Activated CD4-positive, alpha-beta T cell treated with anti-CD3 and anti-CD28 coated beads for 48 hours (primary cell): Measurements from ENCODE around the gene CD48.
A peak's percentile ranks its signal among the peaks of the same experiment; 100 is the strongest.
"Not testable (repeated sequence)": the region's sequence is repeated elsewhere in the genome, so short reads cannot be mapped to it uniquely, and the experiment has no call there.

Experiments used
- DNase-seq: peaks from one replicate; pipeline ENCODE4 v3.0.0-alpha.2; 2020

Gene CD48

DNA sequence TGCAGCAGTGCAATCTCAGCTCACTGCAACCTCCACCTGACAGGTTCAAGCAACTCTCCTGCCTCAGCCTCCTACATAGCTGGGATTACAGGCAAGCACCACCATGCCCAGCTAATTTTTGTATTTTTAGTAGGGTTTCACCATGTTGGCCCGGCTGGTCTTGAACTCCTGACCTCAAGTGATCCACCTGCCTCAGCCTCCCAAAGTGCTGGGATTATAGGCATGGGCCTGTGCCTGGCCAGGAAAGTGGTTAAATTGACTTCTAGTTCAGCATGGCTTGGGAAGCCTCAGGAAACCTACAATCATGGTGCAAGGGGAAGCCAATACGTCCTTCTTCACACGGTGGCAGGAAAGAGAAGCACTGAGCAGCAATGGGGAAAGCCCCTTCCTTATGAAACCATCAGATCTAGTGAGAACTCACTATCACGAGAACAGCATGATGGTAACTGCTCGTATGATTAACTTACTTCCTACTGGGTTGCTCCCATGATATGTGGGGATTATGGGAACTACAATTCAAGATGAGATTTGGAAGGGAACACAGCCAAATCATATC, 981 bp upstream of the CD48 start:
- peak; percentile 52 for DNase-seq

DNA sequence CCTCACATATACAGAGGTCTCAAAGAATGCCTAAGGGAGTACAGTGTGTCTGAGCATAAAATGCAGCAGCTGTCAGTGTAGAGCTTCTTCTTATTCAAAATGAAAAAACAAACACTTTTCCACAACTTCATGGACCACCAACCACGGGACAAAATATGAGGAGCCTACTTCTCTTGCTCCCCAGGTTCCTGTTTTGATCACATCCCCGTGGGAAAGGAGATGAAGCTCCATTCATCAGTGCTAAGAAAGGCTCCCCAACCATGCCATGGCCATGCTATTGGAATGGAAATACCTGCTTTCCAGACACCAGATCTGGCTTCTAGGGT, 383 bp downstream of the CD48 start:
- DNase-seq = no peak

DNA sequence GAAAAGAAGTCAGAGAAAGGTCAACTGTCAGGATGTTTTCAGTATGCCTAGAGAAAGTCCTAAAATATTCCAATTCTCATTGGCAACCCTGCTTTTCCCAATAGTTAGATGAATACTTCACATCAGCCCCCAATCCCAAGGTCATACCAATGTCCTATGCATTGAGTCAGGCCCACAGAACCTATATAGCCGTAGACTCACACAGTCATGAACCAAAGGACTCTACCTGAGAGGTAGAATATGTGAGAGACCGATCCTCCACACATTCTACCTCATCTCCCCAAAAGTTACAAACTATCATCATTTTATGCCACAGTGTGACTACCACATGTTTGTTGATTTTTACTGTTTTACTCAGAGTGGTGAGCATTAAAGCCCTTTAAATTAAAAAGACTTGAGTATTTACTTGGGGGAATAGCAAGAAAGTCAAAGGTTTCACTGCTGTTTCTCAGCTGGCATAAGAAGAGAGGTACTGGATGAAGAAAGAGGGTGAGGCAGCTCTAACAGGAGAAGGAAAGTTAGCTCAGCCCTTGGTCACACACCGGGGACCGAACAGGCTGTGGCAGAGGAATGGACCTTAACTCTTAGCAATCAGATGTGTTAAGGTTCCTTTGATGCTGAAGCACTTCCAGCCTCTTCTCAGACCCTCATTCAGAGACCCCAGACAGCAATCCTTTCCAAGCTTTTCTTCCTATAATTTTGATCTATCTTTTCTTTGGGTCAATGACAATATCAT, 937 bp downstream of the CD48 start:
- DNase-seq = no peak

DNA sequence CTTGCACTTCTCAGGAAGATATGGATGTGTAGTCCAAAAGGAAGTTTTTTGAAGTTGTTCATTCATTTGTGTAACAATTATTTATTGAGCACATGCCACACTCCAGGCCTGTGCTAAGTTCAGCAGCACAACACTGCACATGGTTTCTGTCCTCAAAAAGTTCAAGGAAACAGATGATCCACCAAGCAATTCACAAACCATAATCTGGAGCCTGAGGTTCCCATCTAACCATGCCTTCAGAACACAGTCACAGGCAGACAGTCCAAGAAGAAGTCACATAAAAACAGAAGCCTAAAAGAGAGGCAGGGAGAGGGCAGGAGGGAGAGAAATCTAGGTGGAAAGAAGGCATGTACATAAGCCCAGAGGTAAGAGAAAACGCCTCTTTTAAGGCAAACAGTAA, 1.9 kb downstream of the CD48 start:
- no peak for DNase-seq

DNA sequence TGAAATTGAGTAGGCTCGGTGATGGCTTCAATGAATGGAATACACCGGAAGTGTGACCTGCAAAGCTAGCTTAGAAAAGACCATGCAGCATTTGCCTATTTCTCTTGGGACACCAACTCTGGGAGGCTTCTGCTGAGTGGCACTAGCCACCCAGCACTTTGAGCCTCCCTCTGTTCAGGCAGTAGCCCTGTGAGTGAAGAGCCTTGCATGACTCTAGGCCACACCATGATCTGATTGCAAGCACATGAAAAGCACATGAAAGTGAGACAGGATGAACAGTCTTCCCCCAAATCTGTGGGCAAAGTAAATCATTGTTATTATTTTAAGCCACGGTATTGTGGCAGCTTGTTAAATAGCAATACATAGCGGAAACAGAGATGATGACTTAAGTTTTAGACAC, 2.8 kb downstream of the CD48 start:
- peak; percentile 55 for DNase-seq

DNA sequence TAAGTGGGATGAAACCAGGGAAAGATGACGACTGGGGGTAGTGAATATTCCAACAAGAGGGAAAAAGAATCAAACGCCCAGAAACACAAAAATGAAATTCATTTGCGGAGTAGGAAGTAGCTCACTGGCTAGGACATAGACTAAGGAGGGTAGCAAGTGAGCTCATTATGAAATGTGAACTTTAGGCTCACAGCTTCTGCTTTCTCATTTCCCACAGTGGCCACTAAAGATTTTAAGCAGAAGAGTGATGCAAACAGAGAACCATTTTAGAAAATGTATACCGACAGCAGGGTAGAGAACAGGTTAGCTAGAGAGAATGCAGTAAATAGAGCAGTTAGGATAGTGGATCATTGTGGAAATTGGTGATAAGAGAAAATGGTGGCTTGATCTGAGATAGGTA, 3.5 kb downstream of the CD48 start:
- DNase-seq = no peak

DNA sequence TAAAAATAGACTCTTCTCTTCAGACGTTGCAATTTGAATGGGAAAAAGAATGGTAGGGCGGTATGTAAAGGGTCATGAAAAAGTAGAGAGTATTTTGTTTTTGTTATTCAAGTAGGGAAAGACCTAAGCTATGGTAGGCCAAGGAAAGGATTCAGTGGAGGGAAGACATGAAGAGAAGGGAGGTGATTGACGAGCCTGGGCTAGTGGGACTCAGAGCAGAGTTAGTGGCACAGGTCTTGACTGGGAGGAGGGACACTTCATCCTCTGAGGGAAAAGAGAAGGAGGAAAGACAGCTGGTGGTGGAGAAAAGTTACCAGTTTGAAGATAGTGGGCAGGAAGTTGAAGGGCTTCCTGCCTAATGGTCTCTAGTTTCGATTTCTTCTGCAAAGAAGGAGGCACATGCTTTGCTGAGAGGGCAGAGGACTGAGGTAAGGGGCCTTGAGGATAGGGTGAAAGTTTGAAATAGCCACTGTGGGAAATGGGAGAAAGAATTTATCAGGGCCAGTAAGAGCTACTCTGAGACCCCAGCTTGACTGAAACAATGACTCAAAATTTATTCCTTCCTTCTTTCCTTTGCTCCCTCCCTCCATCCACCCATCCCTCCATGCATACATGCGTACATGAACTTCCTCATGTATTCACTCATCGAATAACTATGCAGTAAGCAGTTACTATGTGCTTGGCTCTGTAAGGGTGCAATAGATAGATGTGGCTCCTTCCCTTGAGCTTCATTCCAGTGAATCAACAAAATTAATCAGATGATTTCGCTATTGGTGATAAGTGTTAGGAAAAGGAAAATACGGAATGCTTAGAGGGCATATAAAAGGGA, 4.2 kb downstream of the CD48 start:
- no peak for DNase-seq

DNA sequence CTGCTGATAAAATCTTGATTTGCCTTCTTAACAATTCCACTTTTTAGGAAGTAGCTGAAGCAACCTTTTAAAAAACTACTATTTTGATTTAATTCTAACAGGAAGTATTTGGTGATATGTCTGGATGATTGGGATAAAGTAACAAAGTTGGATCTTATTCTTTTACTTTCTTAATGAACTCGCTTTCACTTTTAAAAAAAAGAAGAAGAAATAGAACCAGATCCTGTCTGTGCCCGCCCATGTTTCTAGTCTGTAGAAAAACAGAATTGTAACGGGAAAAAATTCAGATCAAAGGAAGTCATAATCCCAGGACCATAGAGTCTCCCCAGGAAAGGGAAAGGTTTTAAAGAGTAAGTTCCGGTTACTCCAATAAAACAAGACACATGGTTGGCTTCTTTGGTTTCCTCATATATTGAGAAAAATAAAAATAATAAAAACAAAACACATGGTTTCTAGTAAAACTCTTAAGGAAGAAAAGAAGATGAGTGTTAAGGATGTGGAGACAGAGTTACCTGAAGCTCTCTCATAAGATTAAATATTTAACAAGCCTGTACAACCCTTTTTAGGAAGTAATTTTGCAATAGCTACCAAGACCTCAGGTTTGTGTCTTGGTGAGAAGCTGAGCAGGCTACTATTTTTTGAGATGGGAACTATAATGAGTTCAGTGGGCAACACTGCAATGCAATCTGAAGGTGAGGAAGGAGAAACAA, 4.9 kb downstream of the CD48 start:
- DNase-seq = no peak

DNA sequence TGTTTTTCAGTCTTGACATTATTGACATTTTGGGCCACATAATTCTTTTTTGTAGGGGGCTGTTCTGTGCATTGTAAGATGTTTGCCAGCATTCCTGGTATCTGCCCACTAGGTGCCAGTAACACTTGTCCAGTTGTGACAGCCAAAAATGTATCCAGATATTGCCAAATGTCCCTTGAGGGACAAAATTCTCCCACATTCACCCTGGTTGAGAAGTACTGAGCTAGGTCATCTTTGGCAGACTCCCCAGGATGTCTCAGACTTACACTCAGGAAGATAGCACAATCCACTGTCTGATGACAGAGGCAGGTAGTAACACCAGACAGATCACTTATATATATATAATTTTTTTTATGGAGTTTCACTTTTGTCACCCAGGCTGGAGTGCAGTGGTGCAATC, 5.9 kb downstream of the CD48 start:
- DNase-seq = no peak

DNA sequence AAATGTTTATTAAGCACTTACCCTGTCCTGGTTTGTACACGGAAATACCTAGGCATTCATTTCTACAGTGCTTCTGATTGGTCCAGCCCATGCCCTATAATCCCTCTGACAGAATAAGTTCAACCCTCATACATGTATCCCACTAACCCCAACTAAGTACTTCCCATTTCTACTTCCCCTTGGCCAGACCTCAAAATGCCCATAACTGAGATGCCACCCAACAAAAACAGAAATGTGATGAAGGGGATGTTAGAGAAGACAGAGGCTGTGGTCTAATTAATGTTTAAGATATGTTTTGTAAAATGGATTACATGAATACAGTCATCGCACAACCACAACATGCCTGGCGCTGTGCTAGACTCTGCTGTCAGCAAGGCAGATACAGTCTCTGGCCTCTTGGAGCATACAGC, 6.4 kb downstream of the CD48 start:
- DNase-seq = peak; percentile 46

DNA sequence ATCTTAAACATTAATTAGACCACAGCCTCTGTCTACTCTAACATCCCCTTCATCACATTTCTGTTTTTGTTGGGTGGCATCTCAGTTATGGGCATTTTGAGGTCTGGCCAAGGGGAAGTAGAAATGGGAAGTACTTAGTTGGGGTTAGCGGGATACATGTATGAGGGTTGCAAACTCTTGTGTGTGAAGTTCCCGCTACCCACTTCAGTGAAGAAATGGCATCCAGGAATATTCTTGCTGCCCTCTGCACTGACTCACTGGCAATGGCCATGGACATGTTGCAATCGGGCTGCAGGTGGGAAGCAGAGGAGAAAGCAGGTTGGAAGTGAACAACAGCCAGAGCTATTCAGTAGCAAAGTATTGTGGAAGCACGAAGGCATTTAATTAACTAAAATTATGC, 7.4 kb downstream of the CD48 start:
- no peak for DNase-seq

DNA sequence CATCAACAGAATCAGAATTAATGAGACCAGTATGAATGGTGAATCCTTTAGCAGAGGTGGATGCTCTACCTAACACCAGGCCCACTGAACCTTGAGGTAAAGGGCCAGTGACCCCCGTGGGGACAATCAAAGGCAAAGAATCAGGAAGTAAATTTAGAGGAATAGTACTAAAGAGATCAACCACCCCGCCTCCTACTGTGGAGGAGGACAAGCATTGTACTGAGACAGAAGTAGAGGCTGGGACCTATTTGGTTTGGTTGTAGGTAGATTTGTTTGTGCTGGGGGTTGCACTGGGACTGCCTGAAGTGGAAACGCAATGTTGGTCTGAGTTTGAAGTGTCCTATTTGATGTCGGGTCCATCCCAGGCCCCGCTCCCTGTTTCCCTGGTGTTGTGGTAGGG, 9.5 kb downstream of the CD48 start:
- DNase-seq = no peak

DNA sequence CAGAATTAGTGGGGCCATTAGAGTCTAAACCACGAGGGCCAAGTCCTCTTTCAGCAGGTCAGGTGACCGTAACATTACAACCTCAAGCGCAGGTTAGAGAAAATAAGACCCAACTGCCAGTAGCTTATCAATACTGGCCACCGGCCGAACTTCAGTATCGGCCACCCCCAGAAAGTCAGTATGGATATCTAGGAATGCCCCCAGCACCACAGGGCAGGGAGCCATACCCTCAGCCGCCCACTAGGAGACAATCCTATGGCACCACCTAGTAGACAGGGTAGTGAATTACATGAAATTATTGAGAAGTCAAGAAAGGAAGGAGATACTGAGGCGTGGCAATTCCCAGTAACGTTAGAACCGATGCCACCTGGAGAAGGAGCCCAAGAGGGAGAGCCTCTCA, 19.2 kb downstream of the CD48 start:
- DNase-seq = not testable (repeated sequence)

DNA sequence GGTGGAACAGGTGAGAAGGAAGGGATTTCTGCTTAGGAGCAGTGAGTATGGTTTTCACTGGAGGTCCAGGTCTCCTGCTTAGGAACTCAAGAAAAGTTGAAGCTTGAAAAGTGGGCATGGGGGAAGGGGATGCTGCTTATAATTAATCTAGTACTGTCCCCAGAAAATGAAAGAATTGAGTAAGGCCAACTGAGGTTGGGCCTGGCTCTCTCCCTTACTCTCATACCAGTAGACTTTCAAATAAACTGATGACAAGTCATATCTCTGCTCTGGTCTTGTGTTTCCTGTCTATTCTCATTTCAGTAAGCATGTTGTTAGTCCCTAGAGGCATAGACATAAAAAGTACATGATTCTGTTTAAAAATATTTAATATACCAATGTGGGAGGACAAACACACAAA, 26.4 kb downstream of the CD48 start:
- no peak for DNase-seq

DNA sequence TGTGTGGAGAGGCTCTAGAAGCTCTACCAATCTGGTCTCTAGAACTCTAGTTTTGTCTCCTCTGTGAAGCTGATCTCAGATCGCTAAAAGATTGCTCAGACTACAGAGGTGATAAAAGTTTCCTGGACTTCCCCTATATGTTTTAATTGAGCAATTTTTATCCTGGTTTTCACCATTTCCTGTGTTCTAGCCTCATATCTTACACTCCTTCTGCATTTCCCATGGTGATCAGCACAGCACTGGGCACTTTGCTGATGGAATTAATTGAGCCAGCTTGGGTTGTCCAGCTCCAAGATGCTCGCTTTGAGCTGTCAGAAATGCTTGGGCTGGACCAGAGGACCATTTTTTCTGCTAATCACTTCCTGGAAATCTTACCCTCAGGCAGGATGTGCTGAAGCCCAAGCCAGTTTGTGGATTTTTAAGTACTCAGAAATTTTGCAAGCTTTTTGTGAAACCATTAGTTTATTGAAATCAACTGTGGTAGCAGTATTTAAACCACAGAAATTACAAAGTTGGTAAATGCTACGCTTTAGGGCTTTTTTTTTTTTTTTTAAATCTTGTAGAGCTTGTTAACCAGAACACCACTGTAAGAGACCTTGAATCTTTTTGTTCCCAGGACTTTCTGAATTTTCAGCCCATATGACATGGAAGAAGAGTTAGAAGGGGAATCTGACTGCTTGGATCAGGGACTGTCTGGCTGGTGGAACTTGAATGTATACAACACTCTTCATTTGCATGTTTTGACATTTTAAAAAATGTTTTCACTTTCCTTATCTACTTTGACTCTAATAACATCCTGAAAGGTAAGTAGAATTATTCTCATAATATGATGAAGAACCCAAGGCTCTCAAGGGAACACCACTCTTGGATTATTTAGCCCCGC, 28.4 kb downstream of the CD48 start:
- no peak for DNase-seq

DNA sequence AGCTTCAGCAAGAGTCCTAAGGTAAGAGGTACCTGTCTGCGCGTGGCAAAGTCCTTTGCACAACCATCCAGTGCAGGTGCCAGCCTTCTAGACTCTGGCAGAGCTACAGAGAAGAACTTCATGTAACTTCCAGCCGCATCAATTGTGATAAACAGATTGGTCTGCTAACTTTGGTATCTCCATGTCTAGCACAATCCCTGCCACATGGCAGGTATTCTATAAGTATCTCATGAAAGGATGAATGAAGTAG, 29.8 kb downstream of the CD48 start:
- no peak for DNase-seq

DNA sequence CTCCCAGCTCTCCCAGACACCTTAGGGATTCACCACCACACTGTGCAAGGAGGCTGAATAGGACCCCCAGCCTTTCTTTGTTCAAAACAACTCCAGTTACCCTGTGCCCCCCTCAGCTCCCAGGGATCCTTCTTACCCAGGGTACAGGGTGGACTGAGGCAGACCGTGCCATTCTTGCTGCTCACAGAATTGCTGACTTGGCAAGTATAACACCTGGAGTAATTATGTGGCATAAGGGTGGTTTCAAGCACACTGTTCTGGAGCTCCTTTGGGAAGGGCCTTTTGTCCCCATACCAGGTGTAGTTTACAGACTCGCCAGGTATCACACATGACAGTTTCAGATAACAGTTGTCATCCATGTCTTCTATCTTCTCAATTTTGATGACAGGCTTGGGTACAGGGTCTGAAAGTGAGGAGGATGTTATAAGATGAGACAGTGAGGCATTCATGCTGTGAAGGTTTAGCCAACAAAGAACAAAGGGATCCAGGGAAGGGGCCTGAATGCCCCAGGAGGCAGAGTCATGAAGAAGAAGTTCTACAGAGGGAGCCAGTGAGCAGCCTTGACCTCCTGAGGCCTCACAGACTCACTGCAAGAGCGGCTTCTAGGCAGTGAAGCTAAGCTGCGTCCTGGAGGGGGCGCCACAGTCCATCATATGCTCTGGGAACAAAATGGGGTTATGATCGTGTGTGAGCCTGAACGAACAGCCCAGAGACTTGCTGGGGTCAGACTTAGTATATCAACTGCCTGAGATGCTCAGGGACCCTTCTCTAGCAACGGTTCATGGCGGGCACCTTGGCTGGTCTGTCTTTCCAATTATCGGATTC, 30.3 kb downstream of the CD48 start:
- peak; percentile 95 for DNase-seq

DNA sequence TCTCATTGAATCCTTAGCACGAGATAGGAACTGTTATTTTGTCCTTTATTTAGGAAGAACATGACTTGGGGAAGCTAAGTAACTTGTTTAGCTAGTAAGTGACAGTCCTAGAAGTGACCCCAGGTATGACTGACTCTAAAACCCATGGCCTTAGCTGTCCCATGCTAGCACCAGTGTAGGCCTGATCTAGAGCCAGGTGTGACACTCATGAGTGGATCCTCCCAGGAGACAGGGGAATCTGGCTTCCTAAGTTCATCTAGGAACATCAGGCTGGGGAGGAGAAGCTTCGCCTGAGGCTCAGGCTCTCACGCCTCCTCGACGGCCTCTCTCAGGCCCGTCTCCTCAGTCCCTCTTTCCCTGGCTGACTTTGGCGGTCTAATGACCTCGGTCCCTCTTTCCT, 31.2 kb downstream of the CD48 start:
- DNase-seq = no peak

DNA sequence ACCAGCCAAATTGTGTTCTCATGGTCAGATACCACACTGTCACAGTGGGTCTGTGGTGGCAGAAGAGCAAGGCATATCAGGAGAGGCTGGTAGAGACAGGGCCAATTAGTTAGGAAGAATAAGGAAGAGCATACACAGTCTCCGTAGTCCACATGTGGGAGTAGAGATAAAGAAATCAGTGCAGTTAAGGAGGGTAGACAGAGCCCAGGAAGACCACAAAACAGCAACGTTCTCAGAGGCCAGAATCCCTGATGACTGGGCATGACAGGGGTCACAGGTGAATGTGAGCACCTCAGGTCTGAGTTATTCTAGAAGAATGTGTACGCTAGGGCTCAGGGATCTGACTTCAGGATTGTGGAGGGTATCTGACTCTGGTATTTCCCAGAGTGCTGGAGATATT, 31.7 kb downstream of the CD48 start:
- DNase-seq = no peak

DNA sequence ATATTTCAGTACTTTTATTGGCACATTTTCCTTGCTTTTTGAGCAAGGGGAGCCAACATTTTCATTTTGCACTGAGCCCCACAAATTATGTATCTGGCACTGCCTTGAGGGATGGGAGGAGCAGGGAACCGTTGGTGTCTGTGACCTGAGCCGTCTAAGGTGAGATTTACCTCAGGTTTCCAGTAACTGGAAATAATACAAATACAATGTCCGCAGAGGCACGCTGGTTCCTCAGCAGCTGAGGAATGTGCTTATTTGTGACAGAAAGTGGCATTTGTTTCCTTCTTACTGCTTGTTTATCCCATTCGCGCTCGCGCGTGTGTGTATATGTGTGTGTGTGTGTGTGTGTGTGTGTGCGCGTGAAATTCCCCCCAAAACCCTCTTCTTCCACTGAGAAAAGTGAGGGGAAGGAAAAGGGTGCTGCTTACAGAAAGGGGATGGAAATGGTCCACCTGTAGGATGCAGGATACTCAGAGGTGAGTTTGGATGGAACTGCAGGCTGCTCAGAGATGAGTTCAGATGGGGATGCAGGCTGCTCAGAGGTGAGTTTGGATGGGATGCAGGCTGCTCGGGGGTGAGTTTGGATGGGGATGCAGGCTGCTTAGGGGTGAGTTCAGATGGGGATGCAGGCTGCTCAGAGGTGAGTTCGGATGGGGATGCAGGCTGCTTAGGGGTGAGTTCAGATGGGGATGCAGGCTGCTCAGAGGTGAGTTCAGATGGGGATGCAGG, 34.6 kb downstream of the CD48 start:
- no peak for DNase-seq

DNA sequence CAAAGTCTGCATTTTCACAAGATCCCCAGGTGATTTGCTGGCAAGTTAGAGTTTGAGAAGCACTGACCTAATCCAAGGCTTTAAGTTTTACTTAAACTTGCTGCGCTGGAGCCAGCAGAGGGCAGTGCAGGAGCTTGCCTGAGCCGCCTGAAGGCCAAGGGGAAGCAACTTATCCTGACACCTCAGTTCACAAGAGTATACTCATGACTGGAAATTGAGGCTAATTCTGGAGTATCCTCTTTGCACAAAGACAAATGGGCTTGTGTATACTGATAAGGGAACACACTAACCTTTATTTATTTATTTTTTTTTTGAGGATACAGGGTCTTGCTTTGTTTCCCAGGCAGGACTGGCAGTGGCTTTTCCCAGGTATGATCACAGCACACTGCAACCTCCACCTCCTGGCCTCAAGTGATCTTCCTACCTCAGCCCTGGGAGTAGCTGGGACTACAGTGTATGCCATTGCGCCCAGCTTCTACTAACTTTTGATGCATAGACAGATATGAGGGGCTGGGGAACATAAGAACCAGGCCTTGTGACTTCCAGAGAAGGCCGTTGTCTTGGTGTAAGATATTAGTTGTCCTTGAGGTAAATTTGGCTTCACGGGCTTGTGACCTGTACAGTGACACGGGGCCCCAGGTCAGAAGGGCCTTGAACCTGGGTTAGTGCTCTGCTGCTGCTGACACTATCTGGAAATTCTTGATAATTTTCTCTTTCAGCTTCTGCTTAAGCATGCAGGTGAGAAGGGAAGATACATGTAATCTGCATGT, 35.8 kb downstream of the CD48 start:
- peak; percentile 85 for DNase-seq
